Endothelial cell of umbilical vein (primary cell): ENCODE measurements around the gene CHRNA7. TPM values are rescaled to one million over a fixed set of nuclear protein-coding genes. Genes with fewer than 3 reads are reported as not detected.
"Not testable (repeated sequence)": the region's sequence is repeated elsewhere in the genome, so short reads cannot be mapped to it uniquely, and the experiment has no call there.

Experiments
- BruUV-seq: library from RNA; stranded (reverse); fragments of 400-500 nt; replicated peaks from 2 replicates; lab custom pipeline; 2021; lab: Mats Ljungman, UMichigan
- CTCF ChIA-PET: fragments of 300-600, 350-600 bp; sonication (Branson Sonifier 250); formaldehyde crosslinking; loops from one replicate; lab custom pipeline; 2021; ENCODE audit warnings: antibody characterized with exemption, inconsistent platforms; lab: Charles Lee
- POLR2A ChIA-PET: fragments of 300-600, 350-600 bp; sonication (Branson Sonifier 250); formaldehyde crosslinking; loops from one replicate; lab custom pipeline; 2021; ENCODE audit warnings: antibody characterized with exemption, inconsistent platforms; lab: Charles Lee
- DNase-seq: peaks from one replicate; pipeline ENCODE4 v3.0.0-alpha.2; 2011; ENCODE audit warnings: low read depth, low spot score
- FAIRE-seq: peaks from 2 replicates; lab custom pipeline; 2011; peaks lifted over from hg19 to GRCh38; lab: Jason Lieb, UNC
- H2AFZ ChIP-seq: 2 replicates; pipeline ENCODE4 v1.6.0; 2012; ENCODE audit warnings: low read depth, low read length, control low read depth, inconsistent platforms
- H3K27ac ChIP-seq: 2 replicates; pipeline ENCODE4 v1.5.1; 2011; ENCODE audit warnings: low read depth, mild to moderate bottlenecking, control low read depth, low read length, moderate library complexity; ENCODE audit not compliant: insufficient read depth
- H3K27me3 ChIP-seq, 2 experiments: 2 replicates each; pipeline versions ENCODE4 v1.6.0 to v1.6.1; 2011; ENCODE audit warnings: low read length in 2 of 2, mixed read lengths in 1 of 2; ENCODE audit not compliant: control insufficient read depth in 2 of 2, insufficient read depth in 2 of 2
- H3K36me3 ChIP-seq, 2 experiments: 2 replicates in 1 of 2; 3 replicates in 1 of 2; pipeline ENCODE4 v1.5.1; 2011; ENCODE audit warnings: low read length in 2 of 2, mild to moderate bottlenecking in 1 of 2, moderate library complexity in 1 of 2; ENCODE audit not compliant: control insufficient read depth in 2 of 2, insufficient read depth in 2 of 2; ENCODE audit errors: extremely low read depth in 1 of 2
- H3K4me1 ChIP-seq: 3 replicates; pipeline ENCODE4 v1.5.1; 2011; ENCODE audit warnings: mild to moderate bottlenecking, low read length; ENCODE audit not compliant: control insufficient read depth, insufficient read depth; ENCODE audit errors: extremely low read depth
- H3K4me2 ChIP-seq: 2 replicates; pipeline ENCODE4 v1.6.1; 2011; ENCODE audit warnings: low read length, control low read depth, mixed read lengths; ENCODE audit not compliant: insufficient read depth
- H3K4me3 ChIP-seq, 3 experiments: fragments of 200-600 bp in 1 of 3; sonication (generic), shearing (Covaris generic) in 1 of 3; replicated peaks in 1 of 3; 2 replicates each; pipeline ENCODE4 v1.5.1; 2011 to 2016; ENCODE audit warnings: control low read depth in 3 of 3, low read length in 3 of 3, mild to moderate bottlenecking in 2 of 3, inconsistent platforms in 1 of 3, low read depth in 1 of 3, moderate library complexity in 1 of 3; ENCODE audit not compliant: insufficient read depth in 1 of 3
- H3K79me2 ChIP-seq: 2 replicates; pipeline ENCODE4 v1.6.0; 2012; ENCODE audit warnings: low read length, inconsistent platforms; ENCODE audit not compliant: control insufficient read depth, insufficient read depth
- H3K9ac ChIP-seq: replicated peaks from 2 replicates; pipeline ENCODE3; 2011; ENCODE audit warnings: low read length, control low read depth; ENCODE audit not compliant: insufficient read depth; ENCODE audit errors: extremely low read depth
- H3K9me1 ChIP-seq: replicated peaks from 3 replicates; pipeline ENCODE4 v1.6.0; 2011; ENCODE audit warnings: mild to moderate bottlenecking, low read length; ENCODE audit not compliant: control insufficient read depth, insufficient read depth; ENCODE audit errors: extremely low read depth
- H3K9me3 ChIP-seq: replicated peaks from 2 replicates; pipeline ENCODE4 v1.5.1; 2012; ENCODE audit warnings: low read length, inconsistent platforms; ENCODE audit not compliant: control insufficient read depth, insufficient read depth
- H4K20me1 ChIP-seq: replicated peaks from 2 replicates; pipeline ENCODE3; 2011; ENCODE audit warnings: mild to moderate bottlenecking, low read length; ENCODE audit not compliant: control insufficient read depth, insufficient read depth; ENCODE audit errors: extremely low read depth
- dilution Hi-C: fragments of 300-500 bp; cut with MboI; formaldehyde crosslinking; loops from one replicate; pipeline ENCODE4 v1.15.0; 2019; ENCODE audit warnings: low sequenced_read_pairs; ENCODE audit not compliant: extremely low pct_ligation_motif_present
- intact Hi-C: fragments of 100-400 bp; cut with micrococcal nuclease; formaldehyde crosslinking; loops from one replicate; pipeline ENCODE4 v1.10.0; 2022
- polyA plus RNA-seq, 4 experiments: library from polyadenylated mRNA; depleted of rRNA in 3 of 4; stranded (reverse) in 3 of 4; unstranded in 1 of 4; fragments of >200 nt; gene quantifications; 2 replicates each; pipeline versions ENCODE4 v1.2.1 to v1.2.3, GENCODE V29; 2011 to 2012; ENCODE audit warnings: missing spikeins in 1 of 4
- total RNA-seq: library from RNA; stranded (reverse); gene quantifications from 2 replicates; pipeline ENCODE4 v1.2.3, GENCODE V29; 2021

The CHRNA7 gene
- total and polyA plus RNA-seq, 2 donors (not counting 3 experiments of a cell fraction or from before 2014, with no cell fraction given), result 0.70 to 2.6 TPM

- H4K20me1 ChIP-seq, H3K9me1 ChIP-seq, H3K4me2 ChIP-seq, H3K9me3 ChIP-seq, FAIRE-seq, H2AFZ ChIP-seq, H3K27me3 ChIP-seq, H3K36me3 ChIP-seq, POLR2A ChIA-PET, H3K4me3 ChIP-seq, H3K4me1 ChIP-seq, H3K79me2 ChIP-seq, BruUV-seq, H3K9ac ChIP-seq, dilution Hi-C loops, DNase-seq, H3K27ac ChIP-seq, CTCF ChIA-PET, intact Hi-C loops: not testable (repeated sequence)
Measured at GRCh38 chr15:32167913-32168312, 137.6 kb downstream of the CHRNA7 start.

GRCh38 chr15:32180579-32180978, 150.3 kb downstream of the CHRNA7 start:
- H3K4me2 ChIP-seq, intact Hi-C loops, H2AFZ ChIP-seq, H4K20me1 ChIP-seq, H3K79me2 ChIP-seq, H3K4me1 ChIP-seq, H3K9me3 ChIP-seq, H3K9me1 ChIP-seq, H3K27me3 ChIP-seq, H3K9ac ChIP-seq, FAIRE-seq, H3K4me3 ChIP-seq, DNase-seq, dilution Hi-C loops, CTCF ChIA-PET, H3K36me3 ChIP-seq, BruUV-seq, H3K27ac ChIP-seq, POLR2A ChIA-PET: not testable (repeated sequence)

DNA sequence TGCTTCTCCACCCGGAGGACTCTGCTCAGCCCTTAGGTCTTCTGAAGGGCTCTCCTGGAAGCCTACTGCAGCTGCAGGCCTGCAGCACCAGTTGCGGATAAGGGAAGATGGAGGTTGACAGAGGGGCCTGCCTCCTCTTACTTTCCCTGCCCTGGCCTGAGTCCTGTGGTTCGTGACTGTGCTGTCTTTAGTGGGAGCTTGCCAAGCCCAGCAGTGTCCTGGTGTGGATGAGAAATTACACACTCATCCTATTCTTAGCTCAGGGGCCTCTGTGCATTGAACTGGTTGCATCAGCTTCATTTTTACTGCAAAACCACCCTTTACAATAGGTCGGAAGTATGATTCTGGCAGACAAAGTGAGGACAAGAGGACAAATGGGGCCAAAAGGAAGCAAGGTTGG, 163.5 kb downstream of the CHRNA7 start:
- H3K4me1 ChIP-seq, H3K27me3 ChIP-seq, DNase-seq, H3K9me3 ChIP-seq, H4K20me1 ChIP-seq, H3K4me3 ChIP-seq, H3K4me2 ChIP-seq, BruUV-seq, intact Hi-C loops, H3K79me2 ChIP-seq, H3K27ac ChIP-seq, H3K36me3 ChIP-seq, dilution Hi-C loops, H3K9ac ChIP-seq, POLR2A ChIA-PET, CTCF ChIA-PET, H3K9me1 ChIP-seq, H2AFZ ChIP-seq: not testable (repeated sequence)
- peak; percentile 37 for FAIRE-seq

DNA sequence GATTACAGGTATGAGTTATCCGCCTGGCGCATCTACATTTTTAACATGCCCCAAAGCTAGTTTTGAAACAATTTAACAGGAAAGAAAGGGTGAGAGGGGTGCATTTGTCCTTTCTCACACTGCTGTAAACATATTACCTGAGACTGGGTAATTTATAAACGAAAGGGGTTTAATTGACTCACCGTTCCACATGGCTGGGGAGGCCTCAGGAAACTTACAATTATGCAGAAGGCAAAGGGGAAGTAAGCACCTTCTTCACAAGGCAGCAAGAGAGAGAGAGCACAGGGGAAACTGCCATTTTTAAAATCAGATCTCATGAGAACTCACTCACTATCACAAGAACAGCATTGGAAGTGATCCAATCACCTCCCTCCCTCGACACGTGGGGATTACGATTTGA, 165.9 kb downstream of the CHRNA7 start:
- POLR2A ChIA-PET, result not testable (repeated sequence)

More for the DNA sequence above, 165.9 kb downstream of the CHRNA7 start:
- H3K4me2 ChIP-seq, H4K20me1 ChIP-seq, H3K9ac ChIP-seq, FAIRE-seq, H3K4me3 ChIP-seq, H2AFZ ChIP-seq, H3K79me2 ChIP-seq, DNase-seq, dilution Hi-C loops, H3K27ac ChIP-seq, H3K9me1 ChIP-seq, H3K36me3 ChIP-seq, H3K4me1 ChIP-seq, CTCF ChIA-PET, BruUV-seq, H3K9me3 ChIP-seq, intact Hi-C loops, H3K27me3 ChIP-seq: not testable (repeated sequence)
